ENCODE measurements around the gene TREX2.

Gene TREX2

DNA sequence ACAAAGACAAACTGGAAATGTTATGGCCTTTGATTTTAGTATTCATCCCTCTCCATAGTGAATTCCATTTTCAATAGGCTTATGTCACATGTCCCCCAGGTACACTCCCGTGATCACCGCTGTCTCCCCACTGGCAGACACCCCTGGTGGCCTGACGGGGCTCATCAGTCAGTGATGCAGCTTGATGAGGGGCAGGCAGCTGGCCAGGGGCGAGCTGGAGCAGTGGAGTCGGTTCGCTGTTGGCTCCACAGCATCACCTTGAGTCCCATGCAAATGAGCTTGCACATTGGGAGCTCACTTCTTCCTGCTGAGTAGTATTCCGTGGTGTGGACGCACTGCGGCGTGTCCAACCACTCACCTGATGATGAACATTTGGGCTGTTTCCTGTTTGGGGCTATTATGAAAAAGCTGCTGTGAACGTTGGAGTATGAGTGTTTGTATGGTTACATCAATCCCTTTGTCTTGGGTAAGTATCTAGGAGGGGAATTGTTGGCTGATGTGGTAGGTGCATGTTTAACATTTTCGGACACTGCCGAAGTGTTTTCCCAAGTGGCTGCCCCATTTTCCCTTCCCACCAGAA lies 5.2 kb downstream of the TREX2 start:
- no peaks in the 10 kb centered on the region for H3K9me3 Mint-ChIP-seq
- no peak overlapping the region for H3K27ac Mint-ChIP-seq
- no peaks in the 10 kb centered on the region for H3K4me1 Mint-ChIP-seq (ENCODE audit: low read depth)
- H3K4me3 Mint-ChIP-seq: no peak overlapping the region
- no peaks in the 10 kb centered on the region for H3K36me3 Mint-ChIP-seq (ENCODE audit: low read depth)
- H3K27me3 Mint-ChIP-seq: no peaks in the 10 kb centered on the region

DNA sequence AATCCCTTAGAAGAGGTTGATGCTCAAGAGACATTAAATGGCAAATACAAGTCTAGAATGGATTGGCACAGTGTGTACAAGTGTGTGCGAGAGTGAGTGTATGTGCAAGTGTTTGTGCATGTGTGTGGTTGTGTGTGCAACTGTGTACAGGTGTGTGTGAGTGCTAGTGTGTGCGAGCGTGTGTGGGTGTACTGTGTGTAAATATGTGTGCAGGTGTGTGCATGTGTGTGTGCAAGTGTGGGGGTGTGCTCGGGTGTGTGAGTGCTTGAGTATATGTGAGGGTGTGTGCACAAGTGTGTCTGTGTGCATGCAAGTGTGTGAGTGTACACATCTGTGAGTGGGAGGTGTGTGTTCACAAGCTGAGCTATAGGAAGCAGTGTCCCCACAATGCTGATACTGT lies 5.9 kb downstream of the TREX2 start:
- no peaks in the 10 kb centered on the region for H3K9me3 Mint-ChIP-seq
- H3K36me3 Mint-ChIP-seq (ENCODE audit: low read depth): no peaks in the 10 kb centered on the region
- H3K27me3 Mint-ChIP-seq: no peaks in the 10 kb centered on the region
- H3K27ac Mint-ChIP-seq: no peak overlapping the region
- no peaks in the 10 kb centered on the region for H3K4me1 Mint-ChIP-seq (ENCODE audit: low read depth)
- no peak overlapping the region for H3K4me3 Mint-ChIP-seq

GRCh38 chrX:153438532-153438931 lies 7.3 kb downstream of the TREX2 start:
- Mint-ChIP-seq H3K4me3 (no peak overlapping the region), H3K36me3 (ENCODE audit: low read depth) (no peaks in the 10 kb centered on the region), H3K9me3 (no peaks in the 10 kb centered on the region), H3K4me1 (ENCODE audit: low read depth) (no peaks in the 10 kb centered on the region), H3K27me3 (no peaks in the 10 kb centered on the region), H3K27ac (no peak overlapping the region)

- Mint-ChIP-seq H3K9me3 (no peaks in the 10 kb centered on the region), H3K27me3 (no peaks in the 10 kb centered on the region), H3K36me3 (ENCODE audit: low read depth) (no peaks in the 10 kb centered on the region), H3K27ac (no peak overlapping the region), H3K4me3 (no peak overlapping the region), H3K4me1 (ENCODE audit: low read depth) (no peaks in the 10 kb centered on the region)
Measured at GRCh38 chrX:153435845-153436244, 10.0 kb downstream of the TREX2 start.

DNA sequence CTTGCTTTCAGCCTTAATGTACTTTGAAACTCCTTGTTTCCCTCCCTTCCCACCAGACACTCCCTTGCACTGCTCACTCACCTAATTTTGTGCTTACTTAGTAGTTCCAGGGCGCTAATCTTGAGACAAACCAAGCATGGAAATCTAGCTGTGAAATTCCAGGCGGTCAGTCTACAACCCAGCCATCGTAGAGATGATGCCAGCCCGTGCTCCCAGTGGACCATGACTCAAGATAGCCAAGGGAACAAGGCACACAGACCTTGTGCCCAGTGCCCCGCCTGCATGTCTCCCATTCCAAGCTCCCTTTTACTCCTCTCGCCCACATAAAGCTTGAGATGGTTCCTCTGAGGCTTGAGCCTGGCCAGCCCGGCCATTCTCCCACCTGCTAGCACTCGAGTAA lies 11.1 kb downstream of the TREX2 start:
- no peak overlapping the region for H3K4me3 Mint-ChIP-seq
- no peak overlapping the region for H3K27ac Mint-ChIP-seq
- no peaks in the 10 kb centered on the region for H3K27me3 Mint-ChIP-seq
- no peaks in the 10 kb centered on the region for H3K4me1 Mint-ChIP-seq (ENCODE audit: low read depth)
- H3K9me3 Mint-ChIP-seq: no peaks in the 10 kb centered on the region
- no peaks in the 10 kb centered on the region for H3K36me3 Mint-ChIP-seq (ENCODE audit: low read depth)

DNA sequence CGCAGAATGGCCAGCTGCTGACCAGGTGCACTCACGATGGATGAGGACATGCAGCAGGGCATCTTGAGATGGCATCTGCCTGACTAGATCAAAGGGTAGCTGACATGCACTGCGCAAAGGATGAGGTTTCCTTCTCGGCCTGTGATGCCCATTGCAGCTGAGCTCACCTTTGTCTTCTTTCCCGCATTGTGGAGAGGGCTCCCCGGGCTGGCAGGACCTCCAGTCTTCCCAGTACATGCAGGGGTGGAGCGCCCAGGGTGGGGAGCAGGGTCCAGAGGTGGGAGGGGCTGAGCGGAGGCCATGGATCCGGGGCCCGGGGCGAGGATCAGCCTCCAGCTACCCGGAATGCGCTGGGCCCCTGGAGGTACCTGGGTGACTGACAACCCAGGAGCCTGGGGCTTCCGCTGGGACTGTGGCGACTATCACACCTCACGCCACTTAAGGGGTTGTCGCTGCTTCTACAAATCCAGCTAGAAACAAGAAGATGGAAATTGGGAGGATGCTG lies 12.0 kb downstream of the TREX2 start:
- Mint-ChIP-seq H3K27me3 (no peaks in the 10 kb centered on the region), H3K4me3 (no peak overlapping the region), H3K36me3 (ENCODE audit: low read depth) (no peaks in the 10 kb centered on the region), H3K4me1 (ENCODE audit: low read depth) (no peaks in the 10 kb centered on the region), H3K9me3 (no peaks in the 10 kb centered on the region), H3K27ac (no peak overlapping the region)

DNA sequence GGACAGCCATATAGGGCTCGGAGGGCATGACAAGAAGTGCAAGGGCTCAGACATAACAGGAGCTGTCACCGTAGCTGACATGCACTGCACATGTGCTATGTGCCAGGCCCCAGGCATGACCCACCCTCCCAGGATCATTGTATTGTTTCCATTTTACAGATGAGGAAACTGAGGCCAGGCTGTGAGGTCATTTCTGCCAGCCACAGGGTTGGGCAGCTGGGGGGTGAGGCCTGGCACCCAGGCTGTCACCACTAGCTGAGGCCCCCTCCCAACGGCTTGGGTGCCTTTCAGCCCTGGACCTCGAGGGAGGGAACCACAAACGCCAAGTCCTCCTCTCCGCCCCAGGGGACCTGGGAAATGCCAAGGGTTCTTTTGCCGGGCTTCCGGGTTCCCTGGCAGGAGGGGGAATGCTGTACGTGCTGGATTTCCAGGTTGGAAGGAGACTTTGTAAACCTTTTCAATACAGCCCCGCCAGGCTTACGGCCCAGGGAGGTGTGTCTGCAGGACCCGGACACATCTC lies 12.6 kb downstream of the TREX2 start:
- no peaks in the 10 kb centered on the region for H3K27me3 Mint-ChIP-seq
- H3K27ac Mint-ChIP-seq: no peak overlapping the region

DNA sequence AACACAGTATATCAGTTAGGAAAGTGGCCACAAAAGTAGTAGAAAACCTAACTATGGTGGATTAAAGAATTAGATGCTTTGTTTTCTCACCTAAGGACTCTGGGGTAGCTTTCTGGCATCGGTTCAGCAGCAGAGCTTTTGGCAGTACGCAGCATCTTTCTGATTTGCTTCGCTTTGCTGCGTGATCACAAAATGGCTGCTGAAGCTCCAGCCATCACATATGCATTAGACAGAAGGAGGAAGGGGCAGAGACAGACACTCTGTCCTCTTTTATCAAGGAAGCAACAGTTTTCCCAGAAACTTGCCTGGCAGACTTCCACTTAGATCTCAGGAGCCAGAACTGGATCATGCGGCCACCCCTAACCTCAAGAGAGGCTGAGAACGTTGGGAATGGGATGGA lies 15.1 kb downstream of the TREX2 start:
- H3K36me3 Mint-ChIP-seq (ENCODE audit: low read depth): no peaks in the 10 kb centered on the region
- no peaks in the 10 kb centered on the region for H3K4me1 Mint-ChIP-seq (ENCODE audit: low read depth)
- H3K27ac Mint-ChIP-seq: no peak overlapping the region
- H3K4me3 Mint-ChIP-seq: no peak overlapping the region
- H3K9me3 Mint-ChIP-seq: no peaks in the 10 kb centered on the region
- H3K27me3 Mint-ChIP-seq: no peaks in the 10 kb centered on the region

More for the DNA sequence above, 12.6 kb downstream of the TREX2 start:
- Mint-ChIP-seq H3K4me3 (no peak overlapping the region), H3K36me3 (ENCODE audit: low read depth) (no peaks in the 10 kb centered on the region), H3K9me3 (no peaks in the 10 kb centered on the region), H3K4me1 (ENCODE audit: low read depth) (no peaks in the 10 kb centered on the region)

GRCh38 chrX:153426204-153426603 lies 19.7 kb downstream of the TREX2 start:
- no peaks in the 10 kb centered on the region for H3K36me3 Mint-ChIP-seq (ENCODE audit: low read depth)
- no peak overlapping the region for H3K27ac Mint-ChIP-seq
- H3K9me3 Mint-ChIP-seq: no peaks in the 10 kb centered on the region
- no peak overlapping the region for H3K4me3 Mint-ChIP-seq
- no peaks in the 10 kb centered on the region for H3K4me1 Mint-ChIP-seq (ENCODE audit: low read depth)
- H3K27me3 Mint-ChIP-seq: no peaks in the 10 kb centered on the region

- H3K9me3 Mint-ChIP-seq: no peaks in the 10 kb centered on the region
- H3K27me3 Mint-ChIP-seq: no peaks in the 10 kb centered on the region
- no peaks in the 10 kb centered on the region for H3K36me3 Mint-ChIP-seq (ENCODE audit: low read depth)
- H3K27ac Mint-ChIP-seq: no peak overlapping the region
- no peaks in the 10 kb centered on the region for H3K4me1 Mint-ChIP-seq (ENCODE audit: low read depth)
- no peak overlapping the region for H3K4me3 Mint-ChIP-seq
Measured at GRCh38 chrX:153423652-153424051, 22.2 kb downstream of the TREX2 start.

GRCh38 chrX:153421856-153422255 lies 24.0 kb downstream of the TREX2 start:
- Mint-ChIP-seq H3K27me3 (no peaks in the 10 kb centered on the region), H3K9me3 (no peaks in the 10 kb centered on the region), H3K27ac (no peak overlapping the region), H3K36me3 (ENCODE audit: low read depth) (no peaks in the 10 kb centered on the region), H3K4me1 (ENCODE audit: low read depth) (no peaks in the 10 kb centered on the region), H3K4me3 (no peak overlapping the region)

GRCh38 chrX:153420851-153421599 lies 24.8 kb downstream of the TREX2 start:
- no peaks in the 10 kb centered on the region for H3K4me1 Mint-ChIP-seq (ENCODE audit: low read depth)
- H3K36me3 Mint-ChIP-seq (ENCODE audit: low read depth): no peaks in the 10 kb centered on the region
- H3K4me3 Mint-ChIP-seq: no peak overlapping the region
- no peak overlapping the region for H3K27ac Mint-ChIP-seq
- H3K9me3 Mint-ChIP-seq: no peaks in the 10 kb centered on the region
- H3K27me3 Mint-ChIP-seq: no peaks in the 10 kb centered on the region

GRCh38 chrX:153417637-153418036 lies 28.2 kb downstream of the TREX2 start:
- Mint-ChIP-seq H3K4me1 (ENCODE audit: low read depth) (no peaks in the 10 kb centered on the region), H3K4me3 (no peak overlapping the region), H3K36me3 (ENCODE audit: low read depth) (no peaks in the 10 kb centered on the region), H3K9me3 (no peaks in the 10 kb centered on the region), H3K27me3 (no peaks in the 10 kb centered on the region), H3K27ac (no peak overlapping the region)

DNA sequence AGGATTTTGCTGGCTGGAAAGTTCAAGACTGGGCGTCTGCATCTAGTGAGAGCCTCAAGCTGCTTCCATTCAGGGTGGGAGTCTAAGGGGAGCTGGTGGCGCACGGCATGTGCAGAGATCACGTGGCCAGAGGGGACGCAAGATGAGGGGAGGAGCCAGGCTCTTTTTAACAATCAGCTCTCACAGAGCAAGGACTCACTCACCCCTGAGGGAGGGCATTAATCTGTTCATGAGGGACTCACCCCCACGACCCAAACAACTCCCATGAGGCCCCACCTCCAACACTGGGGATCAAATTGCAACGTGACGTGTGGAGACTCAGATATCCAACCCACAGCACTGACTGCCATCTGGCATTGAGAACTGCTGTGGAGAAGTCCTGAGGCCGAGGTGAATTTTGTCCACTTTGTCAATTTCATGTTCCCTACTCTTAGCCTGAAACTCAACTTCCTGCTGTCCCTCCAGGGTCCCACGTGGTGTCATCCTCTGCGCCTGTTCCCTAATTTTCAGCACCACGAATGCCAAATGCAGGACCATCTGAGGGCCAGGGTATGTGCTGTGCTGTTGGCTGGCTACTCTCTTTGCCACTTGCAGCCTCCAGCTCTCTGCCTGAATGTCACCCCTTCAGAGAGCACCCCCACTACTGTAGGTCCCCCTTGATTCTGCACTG lies 28.9 kb downstream of the TREX2 start:
- Mint-ChIP-seq H3K4me3 (no peak overlapping the region), H3K27me3 (no peaks in the 10 kb centered on the region), H3K4me1 (ENCODE audit: low read depth) (peaks cover 6% of the 10 kb centered on the region), H3K27ac (no peak overlapping the region), H3K9me3 (no peaks in the 10 kb centered on the region), H3K36me3 (ENCODE audit: low read depth) (no peaks in the 10 kb centered on the region)

DNA sequence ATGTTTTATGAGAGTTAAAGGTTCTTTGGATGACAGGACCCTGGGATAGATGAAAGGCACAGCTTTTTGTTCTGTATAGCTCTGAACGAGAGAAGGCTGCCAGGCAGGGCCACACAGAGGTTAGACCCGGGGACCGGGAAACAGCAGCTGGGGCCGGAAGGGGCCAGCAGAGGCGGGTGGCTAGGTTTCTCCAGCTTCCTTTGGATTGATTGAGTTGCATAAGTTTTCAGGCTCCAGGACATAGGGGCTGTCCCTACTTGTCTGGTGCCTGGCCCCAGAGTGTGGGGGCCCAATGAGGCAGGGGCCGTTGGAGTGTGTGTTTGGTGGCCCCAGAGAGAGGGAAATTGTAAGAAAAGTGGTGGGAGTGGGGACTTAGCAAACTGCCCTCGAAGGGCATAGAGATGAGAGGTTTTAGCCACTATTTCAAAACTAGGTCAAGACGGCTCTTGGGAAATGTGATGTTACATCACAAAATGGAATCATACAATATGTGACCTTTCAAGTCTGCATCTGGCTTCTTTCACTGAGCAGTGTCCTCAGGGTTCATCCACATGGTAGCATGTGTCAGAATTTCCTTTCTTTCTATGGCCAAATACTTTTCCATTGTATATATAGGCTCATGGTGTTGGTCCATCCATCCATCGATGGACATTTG lies 30.9 kb downstream of the TREX2 start:
- H3K4me1 Mint-ChIP-seq (ENCODE audit: low read depth): peaks cover 8% of the 10 kb centered on the region
- no peaks in the 10 kb centered on the region for H3K9me3 Mint-ChIP-seq
- no peaks in the 10 kb centered on the region for H3K36me3 Mint-ChIP-seq (ENCODE audit: low read depth)
- no peak overlapping the region for H3K27ac Mint-ChIP-seq
- H3K27me3 Mint-ChIP-seq: no peaks in the 10 kb centered on the region
- H3K4me3 Mint-ChIP-seq: no peak overlapping the region
